ENCODE measurements around the gene SLC25A27. TPM values are rescaled to one million over a fixed set of nuclear protein-coding genes. Genes with fewer than 3 reads are reported as not detected.

SLC25A27 gene
- total and polyA plus RNA-seq, 2 experiments from 2014 or later, result 8.5 to 16.2 TPM

DNA sequence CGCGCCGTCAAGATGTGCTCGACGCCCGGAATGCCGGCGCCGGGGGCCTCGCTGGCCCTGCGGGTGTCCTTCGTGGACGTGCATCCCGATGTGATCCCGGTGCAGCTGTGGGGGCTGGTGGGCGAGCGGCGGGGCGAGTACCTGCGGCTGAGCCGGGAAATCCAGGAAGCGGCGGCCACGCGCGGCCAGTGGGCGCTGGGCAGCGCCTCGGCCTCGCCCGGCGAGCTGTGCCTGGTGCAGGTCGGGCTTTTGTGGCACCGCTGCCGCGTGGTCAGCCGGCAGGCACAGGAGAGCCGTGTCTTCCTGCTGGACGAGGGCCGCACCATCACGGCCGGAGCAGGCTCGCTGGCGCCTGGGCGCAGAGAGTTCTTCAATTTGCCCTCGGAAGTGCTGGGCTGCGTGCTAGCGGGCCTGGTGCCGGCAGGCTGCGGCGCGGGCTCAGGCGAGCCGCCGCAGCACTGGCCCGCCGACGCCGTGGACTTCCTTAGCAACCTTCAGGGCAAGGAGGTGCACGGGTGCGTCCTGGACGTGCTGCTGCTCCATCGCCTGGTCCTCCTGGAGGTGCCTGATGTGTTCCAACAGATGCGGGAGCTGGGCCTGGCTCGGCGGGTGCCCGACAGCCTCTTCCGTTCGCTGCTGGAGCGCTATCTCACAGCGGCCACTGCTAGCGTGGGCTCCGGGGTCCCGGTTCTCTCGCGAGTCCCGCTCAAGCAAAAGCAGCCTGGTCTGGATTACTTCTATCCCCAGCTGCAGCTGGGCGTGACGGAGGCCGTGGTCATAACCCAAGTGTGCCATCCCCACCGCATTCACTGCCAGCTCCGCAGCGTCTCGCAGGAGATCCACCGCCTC, 35.6 kb downstream of the SLC25A27 start (continued):
- TF ChIP-seq, protein P1, sequence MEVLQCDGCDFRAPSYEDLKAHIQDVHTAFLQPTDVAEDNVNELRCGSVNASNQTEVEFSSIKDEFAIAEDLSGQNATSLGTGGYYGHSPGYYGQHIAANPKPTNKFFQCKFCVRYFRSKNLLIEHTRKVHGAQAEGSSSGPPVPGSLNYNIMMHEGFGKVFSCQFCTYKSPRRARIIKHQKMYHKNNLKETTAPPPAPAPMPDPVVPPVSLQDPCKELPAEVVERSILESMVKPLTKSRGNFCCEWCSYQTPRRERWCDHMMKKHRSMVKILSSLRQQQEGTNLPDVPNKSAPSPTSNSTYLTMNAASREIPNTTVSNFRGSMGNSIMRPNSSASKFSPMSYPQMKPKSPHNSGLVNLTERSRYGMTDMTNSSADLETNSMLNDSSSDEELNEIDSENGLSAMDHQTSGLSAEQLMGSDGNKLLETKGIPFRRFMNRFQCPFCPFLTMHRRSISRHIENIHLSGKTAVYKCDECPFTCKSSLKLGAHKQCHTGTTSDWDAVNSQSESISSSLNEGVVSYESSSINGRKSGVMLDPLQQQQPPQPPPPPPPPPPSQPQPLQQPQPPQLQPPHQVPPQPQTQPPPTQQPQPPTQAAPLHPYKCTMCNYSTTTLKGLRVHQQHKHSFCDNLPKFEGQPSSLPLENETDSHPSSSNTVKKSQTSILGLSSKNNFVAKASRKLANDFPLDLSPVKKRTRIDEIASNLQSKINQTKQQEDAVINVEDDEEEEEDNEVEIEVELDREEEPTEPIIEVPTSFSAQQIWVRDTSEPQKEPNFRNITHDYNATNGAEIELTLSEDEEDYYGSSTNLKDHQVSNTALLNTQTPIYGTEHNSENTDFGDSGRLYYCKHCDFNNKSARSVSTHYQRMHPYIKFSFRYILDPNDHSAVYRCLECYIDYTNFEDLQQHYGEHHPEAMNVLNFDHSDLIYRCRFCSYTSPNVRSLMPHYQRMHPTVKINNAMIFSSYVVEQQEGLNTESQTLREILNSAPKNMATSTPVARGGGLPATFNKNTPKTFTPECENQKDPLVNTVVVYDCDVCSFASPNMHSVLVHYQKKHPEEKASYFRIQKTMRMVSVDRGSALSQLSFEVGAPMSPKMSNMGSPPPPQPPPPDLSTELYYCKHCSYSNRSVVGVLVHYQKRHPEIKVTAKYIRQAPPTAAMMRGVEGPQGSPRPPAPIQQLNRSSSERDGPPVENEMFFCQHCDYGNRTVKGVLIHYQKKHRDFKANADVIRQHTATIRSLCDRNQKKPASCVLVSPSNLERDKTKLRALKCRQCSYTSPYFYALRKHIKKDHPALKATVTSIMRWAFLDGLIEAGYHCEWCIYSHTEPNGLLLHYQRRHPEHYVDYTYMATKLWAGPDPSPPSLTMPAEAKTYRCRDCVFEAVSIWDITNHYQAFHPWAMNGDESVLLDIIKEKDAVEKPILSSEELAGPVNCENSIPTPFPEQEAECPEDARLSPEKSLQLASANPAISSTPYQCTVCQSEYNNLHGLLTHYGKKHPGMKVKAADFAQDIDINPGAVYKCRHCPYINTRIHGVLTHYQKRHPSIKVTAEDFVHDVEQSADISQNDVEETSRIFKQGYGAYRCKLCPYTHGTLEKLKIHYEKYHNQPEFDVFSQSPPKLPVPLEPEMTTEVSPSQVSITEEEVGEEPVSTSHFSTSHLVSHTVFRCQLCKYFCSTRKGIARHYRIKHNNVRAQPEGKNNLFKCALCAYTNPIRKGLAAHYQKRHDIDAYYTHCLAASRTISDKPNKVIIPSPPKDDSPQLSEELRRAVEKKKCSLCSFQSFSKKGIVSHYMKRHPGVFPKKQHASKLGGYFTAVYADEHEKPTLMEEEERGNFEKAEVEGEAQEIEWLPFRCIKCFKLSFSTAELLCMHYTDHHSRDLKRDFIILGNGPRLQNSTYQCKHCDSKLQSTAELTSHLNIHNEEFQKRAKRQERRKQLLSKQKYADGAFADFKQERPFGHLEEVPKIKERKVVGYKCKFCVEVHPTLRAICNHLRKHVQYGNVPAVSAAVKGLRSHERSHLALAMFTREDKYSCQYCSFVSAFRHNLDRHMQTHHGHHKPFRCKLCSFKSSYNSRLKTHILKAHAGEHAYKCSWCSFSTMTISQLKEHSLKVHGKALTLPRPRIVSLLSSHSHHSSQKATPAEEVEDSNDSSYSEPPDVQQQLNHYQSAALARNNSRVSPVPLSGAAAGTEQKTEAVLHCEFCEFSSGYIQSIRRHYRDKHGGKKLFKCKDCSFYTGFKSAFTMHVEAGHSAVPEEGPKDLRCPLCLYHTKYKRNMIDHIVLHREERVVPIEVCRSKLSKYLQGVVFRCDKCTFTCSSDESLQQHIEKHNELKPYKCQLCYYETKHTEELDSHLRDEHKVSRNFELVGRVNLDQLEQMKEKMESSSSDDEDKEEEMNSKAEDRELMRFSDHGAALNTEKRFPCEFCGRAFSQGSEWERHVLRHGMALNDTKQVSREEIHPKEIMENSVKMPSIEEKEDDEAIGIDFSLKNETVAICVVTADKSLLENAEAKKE (CRISPR knock-in tag; IDR thresholded peaks at IDR 0.05), result no peak
- TF ChIP-seq CTCF (conservative IDR thresholded peaks at IDR 0.05; ENCODE audit: low read depth in 2 of 2) (no peak), STAT1 (IDR thresholded peaks at IDR 0.05; ENCODE audit: unreplicated experiment) (no peak), CREB1 (CRISPR knock-in tag; IDR thresholded peaks at IDR 0.05; ENCODE audit: low read depth) (no peak), JUNB (IDR thresholded peaks at IDR 0.05; ENCODE audit: unreplicated experiment) (no peak), EZH2 (IDR thresholded peaks at IDR 0.05; ENCODE audit: low read depth, unreplicated experiment) (no peak)
- TF ChIP-seq, protein P2, sequence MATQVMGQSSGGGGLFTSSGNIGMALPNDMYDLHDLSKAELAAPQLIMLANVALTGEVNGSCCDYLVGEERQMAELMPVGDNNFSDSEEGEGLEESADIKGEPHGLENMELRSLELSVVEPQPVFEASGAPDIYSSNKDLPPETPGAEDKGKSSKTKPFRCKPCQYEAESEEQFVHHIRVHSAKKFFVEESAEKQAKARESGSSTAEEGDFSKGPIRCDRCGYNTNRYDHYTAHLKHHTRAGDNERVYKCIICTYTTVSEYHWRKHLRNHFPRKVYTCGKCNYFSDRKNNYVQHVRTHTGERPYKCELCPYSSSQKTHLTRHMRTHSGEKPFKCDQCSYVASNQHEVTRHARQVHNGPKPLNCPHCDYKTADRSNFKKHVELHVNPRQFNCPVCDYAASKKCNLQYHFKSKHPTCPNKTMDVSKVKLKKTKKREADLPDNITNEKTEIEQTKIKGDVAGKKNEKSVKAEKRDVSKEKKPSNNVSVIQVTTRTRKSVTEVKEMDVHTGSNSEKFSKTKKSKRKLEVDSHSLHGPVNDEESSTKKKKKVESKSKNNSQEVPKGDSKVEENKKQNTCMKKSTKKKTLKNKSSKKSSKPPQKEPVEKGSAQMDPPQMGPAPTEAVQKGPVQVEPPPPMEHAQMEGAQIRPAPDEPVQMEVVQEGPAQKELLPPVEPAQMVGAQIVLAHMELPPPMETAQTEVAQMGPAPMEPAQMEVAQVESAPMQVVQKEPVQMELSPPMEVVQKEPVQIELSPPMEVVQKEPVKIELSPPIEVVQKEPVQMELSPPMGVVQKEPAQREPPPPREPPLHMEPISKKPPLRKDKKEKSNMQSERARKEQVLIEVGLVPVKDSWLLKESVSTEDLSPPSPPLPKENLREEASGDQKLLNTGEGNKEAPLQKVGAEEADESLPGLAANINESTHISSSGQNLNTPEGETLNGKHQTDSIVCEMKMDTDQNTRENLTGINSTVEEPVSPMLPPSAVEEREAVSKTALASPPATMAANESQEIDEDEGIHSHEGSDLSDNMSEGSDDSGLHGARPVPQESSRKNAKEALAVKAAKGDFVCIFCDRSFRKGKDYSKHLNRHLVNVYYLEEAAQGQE (IDR thresholded peaks at IDR 0.05; ENCODE audit: unreplicated experiment), result no peak

All from GM23338 (cell line).